Kidney epithelial cell (primary cell): ENCODE results near the gene TEF. TPM values are rescaled to one million over a fixed set of nuclear protein-coding genes. Genes with fewer than 3 reads are reported as not detected.

Experiments used
- DNase-seq: peaks from one replicate; pipeline ENCODE4 v3.0.0-alpha.2; 2010; ENCODE audit warnings: low read depth
- H3K27me3 ChIP-seq: 2 replicates; pipeline ENCODE4 v1.6.0; 2011; ENCODE audit warnings: low read length; ENCODE audit not compliant: control insufficient read depth, insufficient read depth
- H3K36me3 ChIP-seq: 2 replicates; pipeline ENCODE4 v1.5.1; 2011; ENCODE audit warnings: low read length; ENCODE audit not compliant: control insufficient read depth, insufficient read depth
- H3K4me3 ChIP-seq: 2 replicates; pipeline ENCODE4 v1.5.1; 2011; ENCODE audit warnings: low read depth, mild to moderate bottlenecking, control low read depth, low read length
- total RNA-seq: library from RNA; depleted of rRNA; stranded (reverse); fragments of >200 nt; gene quantifications from 2 replicates; pipeline ENCODE4 v1.2.3, GENCODE V29; 2015
- TF ChIP-seq, protein P1 (sequence below): IDR thresholded peaks from 2 replicates; pipeline ENCODE4 v1.5.1; 2011; ENCODE audit warnings: mild to moderate bottlenecking, moderate library complexity, low read length, control low read depth, inconsistent platforms; ENCODE audit not compliant: insufficient read depth, poor library complexity, severe bottlenecking

Gene TEF
- total RNA-seq, 1 donor from 2014 or later = 4.0 TPM

DNA sequence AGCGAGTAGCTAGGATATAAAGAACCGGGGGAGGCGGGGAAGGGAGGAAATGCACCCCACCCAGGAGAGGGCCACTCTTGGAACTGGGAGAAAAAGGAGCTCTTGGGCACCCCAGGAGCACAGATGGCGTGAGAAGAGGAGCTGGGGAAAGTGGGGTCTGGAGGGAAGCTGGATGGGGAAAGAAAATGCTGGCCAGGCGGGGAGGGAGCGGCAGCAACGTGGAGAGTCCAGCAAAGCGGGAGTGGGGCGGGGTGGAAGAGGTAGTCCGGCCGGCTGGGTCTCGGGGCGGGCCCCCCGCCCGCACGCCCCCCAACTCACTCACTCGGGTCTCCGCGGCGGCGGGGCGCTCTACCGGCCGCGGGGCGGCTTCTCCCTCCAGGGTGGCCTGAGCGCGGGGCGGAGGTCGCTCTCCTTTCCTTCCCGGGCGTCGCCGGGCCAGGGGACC, 64.3 kb downstream of the TEF start:
- DNase-seq = no peak
- H3K4me3 ChIP-seq = peak overlapping the region; percentile 81
- no peaks in the 10 kb centered on the region for H3K36me3 ChIP-seq
- H3K27me3 ChIP-seq = no peaks in the 10 kb centered on the region
- TF ChIP-seq, protein P1, sequence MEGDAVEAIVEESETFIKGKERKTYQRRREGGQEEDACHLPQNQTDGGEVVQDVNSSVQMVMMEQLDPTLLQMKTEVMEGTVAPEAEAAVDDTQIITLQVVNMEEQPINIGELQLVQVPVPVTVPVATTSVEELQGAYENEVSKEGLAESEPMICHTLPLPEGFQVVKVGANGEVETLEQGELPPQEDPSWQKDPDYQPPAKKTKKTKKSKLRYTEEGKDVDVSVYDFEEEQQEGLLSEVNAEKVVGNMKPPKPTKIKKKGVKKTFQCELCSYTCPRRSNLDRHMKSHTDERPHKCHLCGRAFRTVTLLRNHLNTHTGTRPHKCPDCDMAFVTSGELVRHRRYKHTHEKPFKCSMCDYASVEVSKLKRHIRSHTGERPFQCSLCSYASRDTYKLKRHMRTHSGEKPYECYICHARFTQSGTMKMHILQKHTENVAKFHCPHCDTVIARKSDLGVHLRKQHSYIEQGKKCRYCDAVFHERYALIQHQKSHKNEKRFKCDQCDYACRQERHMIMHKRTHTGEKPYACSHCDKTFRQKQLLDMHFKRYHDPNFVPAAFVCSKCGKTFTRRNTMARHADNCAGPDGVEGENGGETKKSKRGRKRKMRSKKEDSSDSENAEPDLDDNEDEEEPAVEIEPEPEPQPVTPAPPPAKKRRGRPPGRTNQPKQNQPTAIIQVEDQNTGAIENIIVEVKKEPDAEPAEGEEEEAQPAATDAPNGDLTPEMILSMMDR = no peak

DNA sequence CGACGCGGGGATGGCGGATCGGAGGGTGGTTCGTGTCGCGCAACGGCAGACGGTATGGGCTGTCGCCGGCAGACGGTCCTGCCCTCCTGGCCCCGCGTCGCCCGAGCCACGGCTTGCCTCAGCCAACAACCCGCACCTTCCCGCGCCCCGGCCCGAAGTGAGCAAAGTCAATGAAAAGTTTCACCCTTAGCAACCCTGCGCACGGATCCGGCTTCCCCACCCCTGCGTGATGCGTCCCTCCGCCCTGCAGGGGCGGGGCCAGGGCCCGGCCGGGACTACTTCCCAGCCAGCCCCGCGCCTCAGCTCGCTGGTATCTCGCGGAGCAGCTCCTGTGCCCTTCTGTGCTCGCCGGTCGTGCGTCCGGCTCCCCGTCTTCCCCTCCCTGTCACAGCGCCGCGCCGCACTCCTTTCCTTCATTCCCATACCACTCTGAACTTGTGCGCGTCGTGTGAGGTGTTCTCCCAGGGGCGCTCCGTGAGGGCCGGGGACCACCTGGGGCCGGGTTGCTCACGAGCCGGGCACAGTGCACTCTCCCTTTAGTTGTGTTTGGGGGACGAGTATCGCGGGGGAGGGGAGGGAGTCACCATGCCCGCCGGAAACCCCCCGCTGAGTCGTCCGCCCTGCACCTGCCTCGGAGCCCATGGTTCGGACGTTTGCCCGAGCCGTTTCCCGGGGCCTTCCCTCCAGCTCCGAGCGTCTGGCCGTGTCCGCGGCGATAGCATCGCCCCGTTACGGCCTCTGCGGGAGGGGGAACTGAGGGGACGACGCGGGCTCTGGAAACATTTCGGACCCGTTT, 65.1 kb downstream of the TEF start, which contains the start of gene TOB2:
TOB2 (minus strand) TSS at position 163 of the 796 bp plus-strand sequence. CDS start 9,456 bp downstream, outside the sequence.
- Histone ChIP-seq H3K4me3 (peak within 1 kb of the TSS; percentile 81), H3K36me3 (no peaks in the 10 kb centered on the region), H3K27me3 (no peaks in the 10 kb centered on the region)
- DNase-seq = peak; percentile 49
- TF ChIP-seq, protein P1 = no peak

DNA sequence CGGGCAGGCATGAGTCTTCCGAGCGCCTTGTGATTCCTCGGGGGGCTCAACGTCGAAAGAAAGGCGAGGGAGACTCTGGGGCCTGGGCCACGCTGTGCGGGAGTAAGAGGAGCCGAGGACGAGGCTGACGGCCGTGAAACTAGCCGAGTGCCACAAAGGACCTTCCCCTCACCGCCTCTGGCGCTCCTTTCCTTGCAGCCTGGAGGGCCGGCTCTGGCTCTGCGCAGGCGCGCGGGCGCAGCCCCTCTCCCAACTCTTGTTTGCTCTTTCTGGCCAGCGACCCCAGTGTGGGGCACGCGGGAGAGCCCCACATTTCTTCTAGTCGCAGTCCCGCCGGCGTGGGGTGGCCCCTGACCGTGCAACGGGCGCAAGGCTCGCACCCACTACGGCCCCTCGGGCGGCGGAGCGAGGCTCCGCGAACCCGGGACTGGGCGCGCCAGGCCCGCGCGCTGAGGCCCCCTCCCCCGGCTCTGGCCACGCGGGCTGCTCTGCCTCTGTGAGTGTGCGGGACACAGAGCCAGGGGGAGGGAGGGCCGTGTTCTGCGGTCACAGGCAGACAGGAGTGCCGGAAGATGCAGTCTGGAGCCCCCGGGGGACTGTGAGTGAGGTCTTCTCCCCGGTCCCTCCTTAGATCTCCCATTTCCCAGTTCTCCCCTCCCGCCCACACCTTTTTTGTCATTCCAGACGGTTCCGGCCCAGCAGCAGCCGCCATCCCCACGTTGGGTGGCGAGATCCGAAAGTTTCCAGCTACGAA, 65.9 kb downstream of the TEF start:
- H3K27me3 ChIP-seq = no peaks in the 10 kb centered on the region
- no peaks in the 10 kb centered on the region for H3K36me3 ChIP-seq
- DNase-seq = no peak
- peak overlapping the region; percentile 81 for H3K4me3 ChIP-seq
- TF ChIP-seq, protein P1 = no peak

DNA sequence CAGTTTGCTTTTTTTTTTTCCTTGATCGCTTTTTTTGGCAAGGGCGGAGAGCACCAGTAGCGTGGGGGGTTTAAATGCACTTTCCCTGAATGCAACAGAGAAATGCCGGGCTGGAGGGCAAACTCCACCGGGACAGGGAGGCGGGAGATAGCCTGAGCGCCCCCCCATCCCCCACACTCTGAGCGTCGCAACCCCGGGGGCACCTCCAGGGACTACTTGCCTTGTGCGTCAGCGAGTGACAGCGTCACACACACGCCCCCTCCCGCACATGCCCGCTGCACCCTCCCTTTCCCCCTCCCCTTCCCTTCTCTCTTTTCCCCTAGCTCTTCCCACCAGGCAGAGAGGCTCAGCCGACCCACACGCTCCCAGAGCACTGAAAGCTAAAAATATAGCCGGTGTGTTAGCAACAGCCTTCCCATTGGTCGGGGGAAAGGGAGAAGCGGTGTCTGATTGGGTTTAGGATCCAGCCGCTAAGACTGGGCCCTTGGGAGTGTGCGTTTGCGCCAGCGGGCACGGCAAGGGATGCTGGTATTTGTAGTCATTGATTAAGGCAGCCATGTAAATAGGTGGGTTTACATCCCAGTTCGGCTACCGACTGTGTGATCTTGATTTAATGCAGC, 66.6 kb downstream of the TEF start:
- Histone ChIP-seq H3K4me3 (peak overlapping the region; percentile 81), H3K36me3 (no peaks in the 10 kb centered on the region), H3K27me3 (no peaks in the 10 kb centered on the region)
- peak; percentile 96 for DNase-seq
- TF ChIP-seq, protein P1 = no peak

Other genes with a start within 250 kb of the TEF start
- gene L3MBTL2, start 176.6 kb upstream of the TEF start, total RNA-seq = 28.5 and 30.3 TPM in 2 replicates
- gene CHADL, start 141.0 kb upstream of the TEF start, total RNA-seq = 1.6 and 1.8 TPM in 2 replicates
- 131 and 133 TPM in 2 replicates for gene RANGAP1, start 95.8 kb upstream of the TEF start, total RNA-seq
- 57.7 and 59.6 TPM in 2 replicates for gene ZC3H7B, start 80.4 kb upstream of the TEF start, total RNA-seq
- gene TOB2, start 64.9 kb downstream of the TEF start, total RNA-seq = 31.2 and 36.1 TPM in 2 replicates
- gene PHF5A, start 86.8 kb downstream of the TEF start, total RNA-seq = 50.6 and 53.3 TPM in 2 replicates
- 103 and 110 TPM in 2 replicates for gene ACO2, start 87.2 kb downstream of the TEF start, total RNA-seq
- gene POLR3H, start 162.5 kb downstream of the TEF start, total RNA-seq = 9.7 and 12.2 TPM in 2 replicates
- gene CSDC2, start 179.1 kb downstream of the TEF start, total RNA-seq = 2.8 and 5.8 TPM in 2 replicates
- 32.2 and 48.7 TPM in 2 replicates for gene PMM1, start 207.9 kb downstream of the TEF start, total RNA-seq
- 31.2 and 31.8 TPM in 2 replicates for gene DESI1, start 239.1 kb downstream of the TEF start, total RNA-seq
- 296 and 309 TPM in 2 replicates for gene XRCC6, start 239.4 kb downstream of the TEF start, total RNA-seq